HG03520 (cell line): Measurements from ENCODE around the gene KRTAP17-1.
"Not testable (repeated sequence)": the region's sequence is repeated elsewhere in the genome, so short reads cannot be mapped to it uniquely, and the experiment has no call there.

Experiments used
- ATAC-seq: cut with Tn5 transposase; IDR thresholded peaks from one replicate; pipeline ENCODE4 v1.9.1; 2021; ENCODE audit warnings: mild to moderate bottlenecking, moderate library complexity; ENCODE audit not compliant: unreplicated experiment

Gene KRTAP17-1

GRCh38 chr17:41315204-41315794 is at the start of gene KRTAP17-1:
Gene KRTAP17-1 (minus strand): TSS chr17:41315710. CDS start chr17:41315650, 60 bp downstream.
- ATAC-seq, result no peak

- ATAC-seq, result no peak
Measured at GRCh38 chr17:41363881-41364280, 48.4 kb upstream of the KRTAP17-1 start.

GRCh38 chr17:41360296-41360995 is 44.9 kb upstream of the KRTAP17-1 start:
- ATAC-seq, result no peak

GRCh38 chr17:41354536-41354935 is 39.0 kb upstream of the KRTAP17-1 start:
- ATAC-seq, result no peak

GRCh38 chr17:41352597-41353366 is 37.3 kb upstream of the KRTAP17-1 start:
- no peak for ATAC-seq

- no peak for ATAC-seq
Measured at GRCh38 chr17:41351177-41351576, 35.7 kb upstream of the KRTAP17-1 start.

GRCh38 chr17:41350381-41350878 is 34.9 kb upstream of the KRTAP17-1 start, which contains the start of gene KRT33A:
Gene KRT33A (minus strand): TSS chr17:41350828. CDS start chr17:41350767, 61 bp downstream.
- not testable (repeated sequence) for ATAC-seq

GRCh38 chr17:41347869-41348760 is 32.6 kb upstream of the KRTAP17-1 start:
- ATAC-seq, result no peak

- not testable (repeated sequence) for ATAC-seq
Measured at GRCh38 chr17:41346421-41346820, 30.9 kb upstream of the KRTAP17-1 start.

GRCh38 chr17:41345992-41346391 is 30.5 kb upstream of the KRTAP17-1 start:
- no peak for ATAC-seq

- no peak for ATAC-seq
Measured at GRCh38 chr17:41343029-41343428, 27.5 kb upstream of the KRTAP17-1 start.

GRCh38 chr17:41340934-41341861 is 25.7 kb upstream of the KRTAP17-1 start:
- ATAC-seq, result no peak

GRCh38 chr17:41340494-41340893 is 25.0 kb upstream of the KRTAP17-1 start:
- no peak for ATAC-seq

GRCh38 chr17:41339571-41340172 is 24.2 kb upstream of the KRTAP17-1 start:
- ATAC-seq, result no peak

GRCh38 chr17:41338961-41339485 is 23.5 kb upstream of the KRTAP17-1 start:
- no peak for ATAC-seq

GRCh38 chr17:41335747-41336146 is 20.2 kb upstream of the KRTAP17-1 start:
- no peak for ATAC-seq

GRCh38 chr17:41334385-41335305 is 19.1 kb upstream of the KRTAP17-1 start:
- no peak for ATAC-seq

GRCh38 chr17:41333836-41334235 is 18.3 kb upstream of the KRTAP17-1 start:
- ATAC-seq, result no peak
